ENCODE data around the gene RAD50.

The RAD50 gene

GRCh38 chr5:132671000-132671399, 114.2 kb downstream of the RAD50 start:
- Histone ChIP-seq H3F3A (ENCODE audit: insufficient read depth, low read length) (no peaks in the 10 kb centered on the region), H4K20me1 (ENCODE audit: insufficient read depth, low read length) (no peaks in the 10 kb centered on the region), H3K4me3 (ENCODE audit: low read length) (no peak overlapping the region), H3K4me1 (ENCODE audit: low read length) (no peaks in the 10 kb centered on the region), H3K4me2 (ENCODE audit: low read depth, low read length) (no peak overlapping the region), H3K27me3 (replicated peaks; ENCODE audit: insufficient read depth, low read length) (no peaks in the 10 kb centered on the region), H3K9ac (ENCODE audit: low read length) (no peak overlapping the region), H3K36me3 (replicated peaks; ENCODE audit: insufficient read depth, low read length) (no peaks in the 10 kb centered on the region), H2AFZ (ENCODE audit: low read length) (no peak overlapping the region), H3K9me3 (replicated peaks; ENCODE audit: insufficient read depth, low read length) (no peaks in the 10 kb centered on the region), H3K9me2 (replicated peaks; ENCODE audit: insufficient read depth, low read length) (no peaks in the 10 kb centered on the region), H3K27ac (ENCODE audit: low read length) (no peak overlapping the region), H3K79me2 (ENCODE audit: low read length) (no peaks in the 10 kb centered on the region)
- TF ChIP-seq EZH2 (optimal IDR thresholded peaks at IDR 0.05; ENCODE audit: low read depth, low read length) (no peak), CTCF (IDR thresholded peaks at IDR 0.05; ENCODE audit: low read length) (no peak), EZH2phosphoT487 (IDR thresholded peaks at IDR 0.05; ENCODE audit: low read length) (no peak)
- no peak for DNase-seq

- Histone ChIP-seq H3K36me3 (replicated peaks; ENCODE audit: insufficient read depth, low read length) (no peaks in the 10 kb centered on the region), H3K9ac (ENCODE audit: low read length) (no peak overlapping the region), H2AFZ (ENCODE audit: low read length) (no peak overlapping the region), H3K27ac (ENCODE audit: low read length) (no peak overlapping the region), H3K79me2 (ENCODE audit: low read length) (no peaks in the 10 kb centered on the region), H4K20me1 (ENCODE audit: insufficient read depth, low read length) (no peaks in the 10 kb centered on the region), H3K9me2 (replicated peaks; ENCODE audit: insufficient read depth, low read length) (no peaks in the 10 kb centered on the region), H3K27me3 (replicated peaks; ENCODE audit: insufficient read depth, low read length) (no peaks in the 10 kb centered on the region), H3F3A (ENCODE audit: insufficient read depth, low read length) (no peaks in the 10 kb centered on the region), H3K4me1 (ENCODE audit: low read length) (no peaks in the 10 kb centered on the region), H3K4me2 (ENCODE audit: low read depth, low read length) (no peak overlapping the region), H3K4me3 (ENCODE audit: low read length) (no peak overlapping the region), H3K9me3 (replicated peaks; ENCODE audit: insufficient read depth, low read length) (no peaks in the 10 kb centered on the region)
- no peak for DNase-seq
- TF ChIP-seq EZH2 (optimal IDR thresholded peaks at IDR 0.05; ENCODE audit: low read depth, low read length) (no peak), EZH2phosphoT487 (IDR thresholded peaks at IDR 0.05; ENCODE audit: low read length) (no peak), CTCF (IDR thresholded peaks at IDR 0.05; ENCODE audit: low read length) (no peak)
These were observed 116.7 kb downstream of the RAD50 start for GRCh38 chr5:132673488-132673887.

- Histone ChIP-seq H3K27ac (ENCODE audit: low read length) (no peak within 1 kb of the TSS), H3F3A (ENCODE audit: insufficient read depth, low read length) (no peaks in the 10 kb centered on the region), H3K79me2 (ENCODE audit: low read length) (no peaks in the 10 kb centered on the region), H3K9ac (ENCODE audit: low read length) (peak within 1 kb of the TSS; percentile 8; the same call in 1 of the 2 replicates), H3K9me2 (replicated peaks; ENCODE audit: insufficient read depth, low read length) (no peaks in the 10 kb centered on the region), H3K36me3 (replicated peaks; ENCODE audit: insufficient read depth, low read length) (no peaks in the 10 kb centered on the region), H4K20me1 (ENCODE audit: insufficient read depth, low read length) (no peaks in the 10 kb centered on the region), H3K4me2 (ENCODE audit: low read depth, low read length) (peak within 1 kb of the TSS; percentile 59), H2AFZ (ENCODE audit: low read length) (peak within 1 kb of the TSS; percentile 49; the same call in 1 of the 2 replicates), H3K27me3 (replicated peaks; ENCODE audit: insufficient read depth, low read length) (no peaks in the 10 kb centered on the region), H3K4me3 (ENCODE audit: low read length) (no peak within 1 kb of the TSS), H3K9me3 (replicated peaks; ENCODE audit: insufficient read depth, low read length) (no peaks in the 10 kb centered on the region), H3K4me1 (ENCODE audit: low read length) (no peaks in the 10 kb centered on the region)
- TF ChIP-seq CTCF (IDR thresholded peaks at IDR 0.05; ENCODE audit: low read length) (no peak), EZH2phosphoT487 (IDR thresholded peaks at IDR 0.05; ENCODE audit: low read length) (no peak), EZH2 (optimal IDR thresholded peaks at IDR 0.05; ENCODE audit: low read depth, low read length) (no peak)
- DNase-seq: no peak
These were observed 117.3 kb downstream of the RAD50 start, which contains the start of gene IL4 for GRCh38 chr5:132673939-132674630. TSS of gene IL4 (plus strand) at chr5:132673989. CDS start at chr5:132674051, 62 bp downstream.
